GM19023 (cell line): ENCODE measurements around the gene EVC2.
"Not testable (repeated sequence)": the region's sequence is repeated elsewhere in the genome, so short reads cannot be mapped to it uniquely, and the experiment has no call there.

ENCODE experiments used
- ATAC-seq: cut with Tn5 transposase; IDR thresholded peaks from one replicate; pipeline ENCODE4 v1.9.1; 2021; ENCODE audit warnings: mild to moderate bottlenecking, moderate library complexity; ENCODE audit not compliant: unreplicated experiment

Gene EVC2

GRCh38 chr4:5629542-5629941 is 78.8 kb downstream of the EVC2 start:
- ATAC-seq = no peak

DNA sequence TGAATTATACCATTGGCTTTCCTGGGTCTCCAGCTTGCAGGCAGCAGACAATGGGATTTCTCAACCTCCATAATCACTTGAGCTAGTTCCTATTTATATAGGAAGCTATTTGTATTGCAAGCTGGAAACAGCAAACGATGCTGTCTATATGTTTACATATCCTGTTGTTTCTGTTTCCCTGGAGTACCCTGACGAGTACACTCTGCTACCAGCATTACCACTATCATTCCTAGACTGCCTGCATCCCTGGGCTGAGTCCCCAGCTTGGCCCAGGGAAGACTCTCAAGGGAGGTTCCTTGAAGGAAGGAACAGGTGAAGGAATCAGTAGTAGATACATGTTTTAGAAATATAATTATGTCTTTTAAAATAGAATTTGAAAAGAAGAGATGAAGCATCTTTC is 81.4 kb downstream of the EVC2 start:
- ATAC-seq = no peak

GRCh38 chr4:5622596-5622995 is 85.8 kb downstream of the EVC2 start:
- ATAC-seq = no peak

DNA sequence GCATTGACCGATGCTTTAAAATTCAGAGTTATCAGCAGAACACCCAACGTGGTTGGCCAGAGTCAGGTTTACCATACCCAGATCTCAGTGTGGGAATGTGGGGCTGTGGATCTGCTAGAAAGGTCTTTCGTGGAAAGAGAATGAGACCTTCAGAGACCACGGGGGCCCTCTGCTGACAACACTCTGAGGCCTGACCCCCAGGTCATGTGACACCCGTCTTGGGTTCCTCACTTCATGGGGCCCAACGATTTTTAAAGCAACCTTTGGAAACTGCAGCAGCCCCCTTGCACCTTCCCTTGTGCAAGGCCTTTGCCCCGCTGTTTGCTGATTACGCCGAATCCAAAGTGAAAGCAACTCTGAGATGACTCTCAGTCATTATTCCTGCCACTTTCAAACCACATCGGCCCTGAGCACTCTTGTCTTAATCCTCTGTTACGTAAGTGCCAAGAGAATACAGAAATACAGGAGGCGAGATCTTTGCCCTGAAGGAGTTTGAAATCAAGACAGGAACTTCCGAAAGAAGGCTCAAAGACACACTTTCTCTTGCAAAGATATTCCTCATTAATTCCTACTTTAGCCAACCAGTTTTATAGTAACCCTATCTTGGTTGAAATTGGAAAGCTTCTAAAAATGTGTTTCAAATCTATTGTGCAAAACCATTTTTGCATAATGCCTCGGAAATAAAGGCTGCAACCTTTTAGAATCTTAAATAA is 88.3 kb downstream of the EVC2 start:
- no peak for ATAC-seq

DNA sequence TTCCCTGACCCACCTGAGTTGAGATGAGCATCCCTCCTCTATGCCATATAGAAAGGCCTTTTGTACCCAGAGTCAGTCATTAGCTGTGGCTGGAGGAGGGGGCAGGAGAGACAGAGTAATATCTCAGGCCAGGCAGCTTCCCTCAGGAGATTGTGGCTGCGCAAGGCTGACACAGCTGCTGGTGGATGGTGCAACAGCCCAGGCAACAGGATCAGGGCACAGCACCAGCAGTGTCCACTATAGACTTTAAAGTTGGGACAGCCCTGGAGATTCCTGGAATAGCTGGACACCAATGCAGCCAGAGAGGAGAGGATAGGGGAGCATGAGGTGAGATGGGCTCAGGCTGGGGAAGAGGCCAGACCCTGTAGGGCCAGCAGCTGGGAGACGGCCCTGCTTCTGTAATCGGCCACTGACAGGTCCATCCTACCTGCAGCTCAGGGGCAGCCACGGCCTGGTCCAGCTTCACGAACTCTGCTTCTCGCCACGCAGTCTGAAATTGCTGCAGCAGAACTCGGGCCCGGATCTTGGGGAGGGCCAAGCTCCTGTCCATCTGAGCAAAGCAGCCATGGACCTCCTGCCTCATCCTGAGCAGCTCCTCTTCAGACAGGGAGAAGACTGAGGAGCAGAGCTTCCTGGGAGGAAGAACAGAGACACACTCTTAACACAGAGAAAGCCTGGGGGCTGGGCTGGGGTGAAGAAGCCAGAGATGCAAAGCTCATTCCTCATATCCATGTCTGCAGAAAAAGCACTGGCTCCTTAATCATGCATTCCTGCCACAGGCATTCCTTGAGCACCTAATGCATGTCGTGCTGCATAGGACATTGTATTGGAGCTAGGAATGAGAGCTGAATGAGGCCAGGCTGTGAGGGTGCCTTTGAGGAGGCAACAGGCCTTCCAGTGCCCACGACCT is 90.1 kb downstream of the EVC2 start:
- ATAC-seq = no peak

GRCh38 chr4:5616331-5616950 is 91.9 kb downstream of the EVC2 start:
- no peak for ATAC-seq

DNA sequence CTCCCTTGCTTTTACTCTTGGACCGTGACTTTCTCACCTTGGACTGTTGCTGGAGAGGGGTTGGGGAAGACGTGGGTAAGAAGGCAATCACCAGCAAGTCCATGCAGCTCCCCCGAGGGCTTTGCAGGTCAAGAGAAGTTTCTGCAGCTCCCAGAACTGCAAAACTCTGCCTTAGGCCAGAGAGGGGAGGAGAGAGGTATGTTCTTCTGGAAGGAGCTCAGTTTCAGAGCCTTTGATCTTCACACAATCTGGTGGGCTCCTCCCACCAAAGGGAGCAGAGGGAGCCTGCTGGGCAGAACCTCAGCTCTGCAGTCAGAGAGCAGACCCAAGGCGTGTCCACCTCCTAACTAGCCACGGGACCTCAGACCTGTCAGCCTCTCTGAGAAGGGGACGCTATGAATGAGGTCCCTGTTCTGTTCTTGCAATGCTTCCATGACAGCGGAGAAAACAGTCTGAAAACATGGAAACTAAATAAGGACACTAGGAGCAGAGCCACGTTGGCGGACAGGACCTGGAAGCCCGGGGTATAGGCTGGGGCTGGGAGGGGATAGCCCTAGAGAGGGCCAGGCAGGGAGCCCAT is 92.8 kb downstream of the EVC2 start:
- ATAC-seq = no peak

DNA sequence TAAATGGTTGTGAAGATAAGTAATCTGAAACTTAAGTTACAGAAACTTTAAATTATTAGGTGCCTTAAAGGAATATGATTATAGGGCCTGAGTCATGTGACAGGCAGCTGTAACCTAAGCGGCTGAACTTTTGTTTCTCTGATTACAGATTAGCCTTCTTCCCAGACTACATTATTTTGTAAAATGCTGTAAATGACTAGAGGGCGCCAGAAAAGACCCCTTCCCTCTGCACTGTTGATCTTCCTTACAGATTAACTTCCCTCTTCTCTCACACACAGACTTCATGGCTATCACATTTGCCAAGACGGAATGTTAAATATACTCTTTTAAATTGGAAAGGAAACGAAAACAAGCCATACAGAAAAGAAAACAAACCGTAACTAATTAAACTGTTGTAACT is 96.6 kb downstream of the EVC2 start:
- ATAC-seq = no peak

DNA sequence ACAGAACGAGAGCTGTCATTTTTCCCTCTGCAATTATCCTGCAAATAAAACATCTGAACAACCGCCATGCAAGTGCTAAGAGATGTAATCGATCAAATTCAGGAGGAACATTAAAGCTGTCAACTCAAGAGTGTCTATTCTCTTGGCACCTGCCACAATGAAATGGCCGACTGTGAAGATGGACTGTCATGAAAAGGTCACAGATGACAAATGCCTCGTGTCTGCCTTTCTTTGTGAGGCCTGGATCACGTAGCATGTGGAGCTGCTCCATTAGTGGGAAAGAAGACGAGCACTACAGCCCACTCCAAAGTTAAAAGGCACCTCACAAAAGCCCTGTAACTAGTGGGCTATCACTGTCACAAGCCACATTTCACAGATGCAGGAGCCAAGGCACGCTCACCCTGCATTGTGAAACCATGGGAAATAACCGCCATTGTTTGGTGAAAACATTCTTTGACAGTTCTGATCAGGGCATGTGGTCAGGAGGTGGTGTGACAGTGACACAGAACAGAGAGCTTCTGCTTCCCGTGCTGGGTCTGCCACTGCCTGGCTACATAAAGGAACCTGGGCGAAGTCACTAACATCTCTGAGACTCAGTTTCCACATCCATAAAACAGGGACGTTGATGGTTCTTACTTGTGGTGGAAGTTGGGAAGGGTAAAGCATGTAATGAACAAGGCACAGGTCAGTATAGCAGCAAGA is 98.9 kb downstream of the EVC2 start:
- no peak for ATAC-seq

GRCh38 chr4:5593828-5594227 is 114.5 kb downstream of the EVC2 start:
- ATAC-seq = not testable (repeated sequence)

DNA sequence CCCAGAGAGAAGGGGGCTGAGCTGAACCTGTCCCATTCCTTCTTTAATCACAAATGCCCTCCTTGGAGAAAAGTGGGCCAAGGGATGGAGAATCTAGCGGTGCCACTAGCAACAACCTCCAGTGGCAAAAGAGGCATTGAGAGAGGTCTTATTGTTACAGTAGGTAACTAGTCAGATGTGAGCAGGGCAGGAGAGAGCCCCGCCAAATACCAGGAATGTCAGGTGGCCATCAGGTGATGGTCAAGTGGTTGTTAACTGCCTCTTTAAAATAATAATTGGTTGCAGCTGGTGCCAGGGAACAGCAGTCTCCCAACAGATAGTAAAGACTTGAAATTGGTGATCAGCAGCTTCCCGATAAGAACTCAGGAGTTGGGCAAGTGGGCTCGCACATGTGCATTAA is 116.1 kb downstream of the EVC2 start:
- no peak for ATAC-seq

GRCh38 chr4:5589495-5589894 is 118.9 kb downstream of the EVC2 start:
- ATAC-seq = no peak

DNA sequence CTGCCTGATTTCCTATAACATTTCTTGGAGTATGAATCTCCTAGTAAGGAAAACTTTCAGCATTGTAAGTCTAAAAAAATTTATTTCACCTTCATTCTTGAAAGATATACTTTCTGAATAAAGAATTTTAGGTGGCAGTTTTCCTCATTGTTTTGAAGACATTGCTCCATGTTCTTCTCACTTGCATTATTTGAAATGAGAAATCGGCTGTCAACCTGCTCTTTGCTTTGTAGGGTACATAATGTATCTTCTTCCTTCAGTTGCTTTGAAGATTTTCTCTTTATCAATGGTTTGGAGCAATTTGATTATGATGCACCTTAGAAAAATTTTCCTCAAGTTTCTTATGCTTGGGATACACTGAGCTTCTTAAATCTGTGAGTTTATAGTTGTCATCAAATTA is 120.3 kb downstream of the EVC2 start:
- no peak for ATAC-seq

DNA sequence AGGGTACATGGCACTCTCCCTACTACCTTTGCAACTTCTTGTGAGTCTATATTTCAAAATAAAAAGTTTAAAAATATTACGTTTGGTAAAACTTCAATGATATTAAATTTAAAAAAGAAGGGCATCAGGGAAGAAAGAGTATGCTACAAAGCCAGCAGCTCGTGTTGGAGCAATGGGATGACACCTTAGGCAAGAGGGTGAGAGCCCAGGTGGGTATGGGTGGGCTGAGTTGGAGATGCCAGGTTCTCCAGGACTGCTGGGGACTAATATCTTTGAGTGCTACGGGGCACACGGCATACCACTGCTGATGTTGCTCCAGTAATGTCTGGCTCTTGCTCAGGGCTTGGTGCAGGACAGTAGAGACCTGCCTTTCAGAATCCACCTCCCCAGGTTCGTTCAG is 132.4 kb downstream of the EVC2 start:
- ATAC-seq = no peak

DNA sequence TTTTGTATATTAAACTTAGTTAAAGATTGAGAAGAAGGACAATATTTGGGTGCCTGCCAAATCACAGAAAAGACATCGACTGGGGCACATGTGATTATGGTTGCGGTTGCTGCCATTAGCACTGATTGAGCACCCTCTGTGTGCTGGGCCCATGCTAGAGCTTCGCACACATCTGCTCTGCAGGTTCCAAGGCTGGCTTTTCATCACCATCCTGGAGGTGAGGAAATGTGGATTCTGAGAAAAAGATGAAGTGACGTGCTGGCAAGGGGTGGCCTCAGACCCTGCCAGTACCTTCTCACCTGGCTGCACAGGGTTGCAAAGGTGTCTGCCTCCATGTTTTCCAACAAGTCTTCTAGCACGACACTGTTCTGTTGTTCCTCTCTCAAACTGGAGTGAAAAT is 134.0 kb downstream of the EVC2 start:
- no peak for ATAC-seq

DNA sequence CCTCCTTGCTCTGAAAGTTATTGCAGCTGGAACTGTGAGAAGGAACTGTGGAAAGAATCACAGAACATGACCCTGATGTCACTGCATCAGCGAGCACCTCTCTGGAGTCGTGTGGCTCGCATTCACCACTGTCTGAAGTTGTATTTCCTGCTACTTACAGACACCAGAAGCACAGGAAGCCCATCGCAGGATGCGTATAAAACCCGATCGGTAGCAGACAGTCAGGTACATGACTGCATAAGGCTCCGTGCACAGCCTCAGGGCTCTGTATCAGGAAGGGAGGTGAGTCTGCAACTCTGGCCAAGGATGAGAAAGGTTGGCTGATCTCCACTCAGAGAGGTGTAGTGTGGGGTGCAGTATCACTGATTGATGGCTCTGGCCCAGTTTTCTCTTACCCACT is 134.4 kb downstream of the EVC2 start:
- ATAC-seq = no peak

DNA sequence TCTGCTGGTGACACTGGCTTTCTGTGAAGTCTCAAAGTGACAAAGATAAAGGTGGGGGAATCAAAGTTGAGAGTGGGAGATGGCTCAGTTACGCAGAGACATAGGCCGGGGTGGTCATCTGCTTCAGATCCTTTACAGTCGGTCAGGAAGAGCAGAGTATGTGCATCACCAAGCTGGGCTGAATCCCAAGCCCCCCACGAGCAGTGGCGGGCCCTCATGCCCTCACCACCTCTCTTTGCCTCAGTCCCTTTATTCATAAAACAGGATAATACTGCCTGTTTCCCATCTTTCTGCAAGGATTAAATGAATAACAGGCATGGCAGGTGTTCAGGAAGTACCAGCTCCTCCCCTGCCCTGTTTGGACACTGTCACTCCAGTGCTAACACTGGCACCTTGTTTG is 135.6 kb downstream of the EVC2 start:
- ATAC-seq = no peak

DNA sequence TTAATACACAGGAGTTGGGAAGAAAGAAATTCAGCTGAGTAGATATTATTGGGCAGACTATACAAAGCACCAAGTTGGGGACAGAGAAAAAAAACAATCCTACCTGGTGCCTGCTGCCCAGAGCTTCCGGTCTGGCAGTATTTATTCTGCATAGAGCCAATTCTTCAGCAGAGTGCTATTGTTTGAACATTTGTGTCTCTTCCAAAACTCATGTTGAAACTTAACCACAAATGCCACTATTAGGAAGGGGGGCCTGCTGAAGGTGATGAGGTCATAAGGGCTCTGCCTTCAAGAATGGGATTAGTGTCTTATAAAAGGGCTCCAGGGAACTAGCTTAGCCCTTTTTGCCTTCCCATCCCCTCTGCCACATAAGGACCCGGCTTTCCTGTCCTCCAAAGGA is 136.2 kb downstream of the EVC2 start:
- no peak for ATAC-seq

DNA sequence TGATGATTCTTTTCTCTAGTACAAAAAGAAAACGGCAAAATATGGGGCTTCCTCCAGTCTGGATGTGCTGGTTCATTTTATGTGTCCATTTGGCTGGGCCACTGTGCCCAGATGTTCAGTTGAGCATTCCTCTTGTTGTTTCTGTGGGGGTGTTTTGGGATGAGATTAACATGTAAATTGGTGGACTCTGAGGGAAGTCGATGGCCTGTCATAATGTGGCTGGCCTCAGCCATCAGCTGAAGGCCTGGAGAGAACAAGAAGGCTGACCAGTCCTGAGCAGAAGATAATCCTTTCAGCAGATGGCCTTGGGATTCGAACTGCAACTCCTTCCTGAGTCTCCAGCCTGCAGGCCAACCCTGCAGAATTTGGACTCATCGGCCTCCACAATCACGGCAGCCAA is 136.7 kb downstream of the EVC2 start:
- no peak for ATAC-seq

GRCh38 chr4:5569451-5569850 is 138.9 kb downstream of the EVC2 start:
- no peak for ATAC-seq

DNA sequence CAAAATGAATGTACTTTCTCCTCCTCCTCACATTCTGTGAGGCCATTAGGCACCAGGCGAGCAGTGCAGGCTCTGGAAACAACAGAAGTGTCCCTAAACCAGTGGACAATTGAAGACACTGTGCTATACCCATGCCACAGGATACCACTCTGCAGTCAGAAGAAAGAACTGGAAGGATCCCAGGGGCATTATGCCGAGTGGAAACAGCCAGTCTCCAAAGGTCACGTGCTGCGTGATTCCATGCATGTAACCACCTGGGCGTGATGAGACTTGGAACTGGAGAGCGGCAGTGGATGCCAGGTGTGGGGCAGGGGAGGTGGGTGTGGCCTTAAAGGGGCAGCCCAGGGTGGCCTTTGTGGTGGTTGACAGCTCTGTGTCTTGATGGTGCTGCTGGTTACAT is 139.4 kb downstream of the EVC2 start:
- no peak for ATAC-seq
